B cell (primary cell): ENCODE results near the gene RASA3. TPM values are rescaled to one million over a fixed set of nuclear protein-coding genes. Genes with fewer than 3 reads are reported as not detected.
"Not testable (repeated sequence)": the region's sequence is repeated elsewhere in the genome, so short reads cannot be mapped to it uniquely, and the experiment has no call there.

Experiments
- ATAC-seq: fragments of 200-7000 bp; cut with Tn5 transposase; one replicate; pipeline ENCODE4 v1.10.0; 2021; ENCODE audit warnings: low read depth, mild to moderate bottlenecking, moderate number of reproducible peaks, moderate library complexity
- CTCF ChIA-PET: fragments of 350-600 bp; sonication (Branson Sonifier 250); formaldehyde crosslinking; loops from one replicate; lab custom pipeline; 2021; ENCODE audit warnings: antibody characterized with exemption, inconsistent platforms; lab: Charles Lee
- POLR2A ChIA-PET: fragments of 350-600 bp; sonication (Branson Sonifier 250); formaldehyde crosslinking; loops from one replicate; lab custom pipeline; 2021; ENCODE audit warnings: antibody characterized with exemption; lab: Charles Lee
- DNase-seq: peaks from one replicate; pipeline ENCODE4 v3.0.0; 2013
- H2AFZ ChIP-seq: 2 replicates; pipeline ENCODE4 v1.6.1; 2012; ENCODE audit warnings: mild to moderate bottlenecking, low read depth, low read length; ENCODE audit not compliant: insufficient read depth, poor library complexity, severe bottlenecking
- H3K27ac ChIP-seq, 2 donors: 1 replicate in 1 of 2; 2 replicates in 1 of 2; pipeline ENCODE4 v1.5.1; 2012 to 2013; ENCODE audit warnings: low read length in 2 of 2, mild to moderate bottlenecking in 2 of 2, moderate library complexity in 1 of 2
- H3K27me3 ChIP-seq, 4 experiments: fragments of 200-600 bp in 1 of 4; sonication (generic) in 1 of 4; replicated peaks in 1 of 4; 1 replicate in 2 of 4; 2 replicates in 2 of 4; pipeline versions ENCODE4 v1.6.1 to v1.7.0; 2013 to 2016; ENCODE audit warnings: low read length in 3 of 4, mild to moderate bottlenecking in 2 of 4, mixed read lengths in 1 of 4, moderate library complexity in 1 of 4; ENCODE audit not compliant: insufficient read depth in 4 of 4, control insufficient read depth in 3 of 4; ENCODE audit errors: control extremely low read depth in 1 of 4
- H3K36me3 ChIP-seq, 2 experiments: replicated peaks in 1 of 2; 1 replicate in 1 of 2; 2 replicates in 1 of 2; pipeline versions ENCODE4 v1.6.1 to v1.7.1; 2013; ENCODE audit warnings: low read length in 1 of 2; ENCODE audit not compliant: insufficient read depth in 2 of 2, control insufficient read depth in 1 of 2; ENCODE audit errors: control extremely low read depth in 1 of 2, extremely low read depth in 1 of 2
- H3K4me1 ChIP-seq, 2 donors: fragments of 200-600 bp in 1 of 2; sonication (generic) in 1 of 2; 1 replicate in 1 of 2; 2 replicates in 1 of 2; pipeline versions ENCODE4 v1.5.1 to v1.6.1; 2013 to 2017; ENCODE audit warnings: low read length in 2 of 2; ENCODE audit not compliant: control insufficient read depth in 2 of 2, insufficient read depth in 2 of 2
- H3K4me2 ChIP-seq: replicated peaks from 2 replicates; pipeline ENCODE3; 2012; ENCODE audit warnings: mild to moderate bottlenecking, low read depth, low read length; ENCODE audit not compliant: poor library complexity, severe bottlenecking
- H3K4me3 ChIP-seq, 5 experiments: fragments of 200-600 bp in 1 of 5; sonication (generic) in 1 of 5; 1 replicate in 3 of 5; 2 replicates in 2 of 5; pipeline versions ENCODE4 v1.5.1 to v1.7.0; 2011 to 2016; ENCODE audit warnings: low read length in 4 of 5, mild to moderate bottlenecking in 4 of 5, low read depth in 2 of 5, control low read depth in 1 of 5, moderate library complexity in 1 of 5; ENCODE audit not compliant: insufficient read depth in 1 of 5; ENCODE audit errors: control extremely low read depth in 1 of 5, extremely low read depth in 1 of 5
- H3K79me2 ChIP-seq: fragments of 200-600 bp; sonication (generic); one replicate; pipeline ENCODE4 v1.6.0; 2016; ENCODE audit warnings: low read length; ENCODE audit not compliant: control insufficient read depth, insufficient read depth
- H3K9ac ChIP-seq: fragments of 200-600 bp; sonication (generic); 2 replicates; pipeline ENCODE4 v1.6.1; 2017; ENCODE audit warnings: mild to moderate bottlenecking, low read length, moderate library complexity
- H3K9me3 ChIP-seq, 3 donors: one replicate each; pipeline versions ENCODE4 v1.6.1 to v1.7.1; 2013; ENCODE audit warnings: low read length in 2 of 3; ENCODE audit not compliant: control insufficient read depth in 2 of 3, insufficient read depth in 1 of 3; ENCODE audit errors: control extremely low read depth in 1 of 3
- H4K20me1 ChIP-seq: 2 replicates; pipeline ENCODE4 v1.6.0; 2012; ENCODE audit warnings: mild to moderate bottlenecking, low read length; ENCODE audit not compliant: insufficient read depth, control insufficient read depth, poor library complexity, severe bottlenecking
- H3K27ac Mint-ChIP-seq: one replicate; pipeline ENCODE4 v1.8.0; 2021; ENCODE audit warnings: mixed read lengths
- H3K27me3 Mint-ChIP-seq: one replicate; pipeline ENCODE4 v1.8.0; 2021; ENCODE audit warnings: mixed read lengths
- H3K4me1 Mint-ChIP-seq: one replicate; pipeline ENCODE4 v1.8.0; 2021; ENCODE audit warnings: mixed read lengths
- H3K4me3 Mint-ChIP-seq: one replicate; pipeline ENCODE4 v1.8.0; 2021; ENCODE audit warnings: mixed read lengths
- H3K9me3 Mint-ChIP-seq: one replicate; pipeline ENCODE4 v1.8.0; 2022; ENCODE audit warnings: mixed read lengths; ENCODE audit not compliant: insufficient read depth
- EZH2 ChIP-seq: IDR thresholded peaks from 2 replicates; pipeline ENCODE4 v1.6.1; 2012; ENCODE audit warnings: borderline replicate concordance, low read depth, mild to moderate bottlenecking, moderate library complexity, low read length; ENCODE audit not compliant: insufficient read depth, poor library complexity, severe bottlenecking
- WGBS: methylation state at CpG from one replicate; pipeline ENCODE4 v1.1.5; 2013; ENCODE audit warnings: missing lambda C conversion rate; ENCODE audit not compliant: insufficient coverage; 5-methylcytosine and 5-hydroxymethylcytosine counted together
- intact Hi-C: fragments of 100-400 bp; cut with micrococcal nuclease; formaldehyde crosslinking; loops from one replicate; pipeline ENCODE4 v1.10.0; 2022
- polyA plus RNA-seq: library from polyadenylated mRNA; depleted of rRNA; stranded (reverse); fragments of >200 nt; gene quantifications from 2 replicates; pipeline ENCODE4 v1.2.3, GENCODE V29; 2012
- total RNA-seq, 2 donors: library from RNA; stranded (reverse); fragments of 120-200 nt in 1 of 2; gene quantifications; 1 replicate in 1 of 2; 2 replicates in 1 of 2; pipeline versions ENCODE4 v1.2.3 to v1.2.4, GENCODE V29; 2013 to 2022
- TF ChIP-seq, protein P1 (sequence below): fragments of 200-600 bp; IDR thresholded peaks from one replicate; pipeline ENCODE4 v1.8.0; 2022; ENCODE audit warnings: antibody characterized with exemption, mild to moderate bottlenecking

The RASA3 gene
- total and polyA plus RNA-seq, 2 donors (not counting 1 experiment from before 2014, with no cell fraction given), result 54.2 to 87.4 TPM

GRCh38 chr13:114126789-114127472 is 5.5 kb downstream of the RASA3 start:
- ATAC-seq, result no peak
- peaks cover 61 to 73% of the 10 kb centered on the region in 2 donors for H3K4me1 ChIP-seq
- Mint-ChIP-seq H3K9me3 (no peaks in the 10 kb centered on the region), H3K4me1 (peaks cover 82% of the 10 kb centered on the region), H3K27me3 (no peaks in the 10 kb centered on the region), H3K4me3 (peak overlapping the region; percentile 100), H3K27ac (peak overlapping the region; percentile 87)
- ChIA-PET POLR2A (interaction anchor here (0.9 kb wide), 1 partner anchor 61 kb away, joined by 4 read pairs; no protein-coding TSS in a partner anchor), CTCF (interaction anchor here (1.3 to 3.2 kb wide), 2 partner anchors 13 to 17 kb away, joined by 3 to 13 read pairs; no protein-coding TSS in a partner anchor)
- H2AFZ ChIP-seq, result no peak overlapping the region
- no peak overlapping the region for H3K9ac ChIP-seq
- H3K79me2 ChIP-seq, result peaks cover 86% of the 10 kb centered on the region
- no peak for DNase-seq
- peaks cover 0 to 15% of the 10 kb centered on the region in 2 experiments for H3K36me3 ChIP-seq
- H3K27me3 ChIP-seq, result no peaks in the 10 kb centered on the region
- H4K20me1 ChIP-seq, result peaks cover 88% of the 10 kb centered on the region
- 91% methylated on average over 21 of the region's 21 CpGs for WGBS
- H3K4me3 ChIP-seq, result no peak overlapping the region
- TF ChIP-seq, protein P1, sequence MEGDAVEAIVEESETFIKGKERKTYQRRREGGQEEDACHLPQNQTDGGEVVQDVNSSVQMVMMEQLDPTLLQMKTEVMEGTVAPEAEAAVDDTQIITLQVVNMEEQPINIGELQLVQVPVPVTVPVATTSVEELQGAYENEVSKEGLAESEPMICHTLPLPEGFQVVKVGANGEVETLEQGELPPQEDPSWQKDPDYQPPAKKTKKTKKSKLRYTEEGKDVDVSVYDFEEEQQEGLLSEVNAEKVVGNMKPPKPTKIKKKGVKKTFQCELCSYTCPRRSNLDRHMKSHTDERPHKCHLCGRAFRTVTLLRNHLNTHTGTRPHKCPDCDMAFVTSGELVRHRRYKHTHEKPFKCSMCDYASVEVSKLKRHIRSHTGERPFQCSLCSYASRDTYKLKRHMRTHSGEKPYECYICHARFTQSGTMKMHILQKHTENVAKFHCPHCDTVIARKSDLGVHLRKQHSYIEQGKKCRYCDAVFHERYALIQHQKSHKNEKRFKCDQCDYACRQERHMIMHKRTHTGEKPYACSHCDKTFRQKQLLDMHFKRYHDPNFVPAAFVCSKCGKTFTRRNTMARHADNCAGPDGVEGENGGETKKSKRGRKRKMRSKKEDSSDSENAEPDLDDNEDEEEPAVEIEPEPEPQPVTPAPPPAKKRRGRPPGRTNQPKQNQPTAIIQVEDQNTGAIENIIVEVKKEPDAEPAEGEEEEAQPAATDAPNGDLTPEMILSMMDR, result no peak
- TF ChIP-seq EZH2, result no peak
- H3K4me2 ChIP-seq, result peak overlapping the region; percentile 95
- intact Hi-C loops, result no loop called here
- H3K9me3 ChIP-seq, result peaks cover 0 to 7% (median 0%) of the 10 kb centered on the region in 3 donors
- peak overlapping the region in 1 of 2 donors; percentile 90 for H3K27ac ChIP-seq

DNA sequence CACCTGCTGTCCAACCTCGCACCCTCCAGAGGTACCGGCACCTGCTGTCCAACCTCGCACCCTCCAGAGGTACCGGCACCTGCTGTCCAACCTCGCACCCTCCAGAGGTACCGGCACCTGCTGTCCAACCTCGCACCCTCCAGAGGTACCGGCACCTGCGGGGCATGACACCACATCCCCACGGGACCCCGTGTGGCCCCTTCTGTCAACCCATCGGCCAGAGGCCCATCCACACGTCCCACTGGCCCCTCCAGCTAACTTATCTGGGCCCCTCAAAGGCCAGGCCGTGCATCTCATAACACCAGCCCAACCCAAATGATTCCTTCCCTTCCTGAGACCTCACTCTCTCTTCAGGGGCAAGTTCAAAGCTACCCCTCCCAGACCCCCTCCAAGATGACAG is 6.3 kb downstream of the RASA3 start:
- H3K27ac ChIP-seq, result not testable (repeated sequence)
- POLR2A ChIA-PET, result interaction anchor here (0.9 kb wide), 1 partner anchor 60 kb away, joined by 4 read pairs; no protein-coding TSS in a partner anchor

More for the DNA sequence above, 6.3 kb downstream of the RASA3 start:
- H2AFZ ChIP-seq, H3K9me3 Mint-ChIP-seq, H3K27me3 Mint-ChIP-seq, intact Hi-C loops, H3K9ac ChIP-seq, H3K4me3 ChIP-seq, H3K9me3 ChIP-seq, DNase-seq, H3K4me2 ChIP-seq, ATAC-seq, H3K27me3 ChIP-seq: not testable (repeated sequence)
- CTCF ChIA-PET, result interaction anchor here (0.6 to 1.3 kb wide), 2 partner anchors 14 to 87 kb away, joined by 3 read pairs; no protein-coding TSS in a partner anchor
- peaks cover 86% of the 10 kb centered on the region for H3K79me2 ChIP-seq
- H3K4me3 Mint-ChIP-seq, result peak overlapping the region; percentile 100
- peak overlapping the region; percentile 83 for H3K27ac Mint-ChIP-seq
- peaks cover 0 to 15% of the 10 kb centered on the region in 2 experiments for H3K36me3 ChIP-seq
- H3K4me1 Mint-ChIP-seq, result peaks cover 81% of the 10 kb centered on the region
- H4K20me1 ChIP-seq, result peaks cover 93% of the 10 kb centered on the region
- WGBS, result 83% methylated on average over 8 of the region's 14 CpGs
- H3K4me1 ChIP-seq, result peaks cover 61 to 80% of the 10 kb centered on the region in 2 donors
